ENCODE results near the gene CMTM1.
"Not testable (repeated sequence)": the region's sequence is repeated elsewhere in the genome, so short reads cannot be mapped to it uniquely, and the experiment has no call there.

Gene CMTM1

GRCh38 chr16:66563574-66564334 is 2.5 kb upstream of the CMTM1 start:
- no peak for DNase-seq

GRCh38 chr16:66567270-66567669 is 1.0 kb downstream of the CMTM1 start:
- DNase-seq, result not testable (repeated sequence)

- DNase-seq, result no peak
These were observed 2.1 kb downstream of the CMTM1 start for GRCh38 chr16:66568355-66568754.

- DNase-seq, result no peak
These were observed 2.9 kb downstream of the CMTM1 start for GRCh38 chr16:66569131-66569530.

DNA sequence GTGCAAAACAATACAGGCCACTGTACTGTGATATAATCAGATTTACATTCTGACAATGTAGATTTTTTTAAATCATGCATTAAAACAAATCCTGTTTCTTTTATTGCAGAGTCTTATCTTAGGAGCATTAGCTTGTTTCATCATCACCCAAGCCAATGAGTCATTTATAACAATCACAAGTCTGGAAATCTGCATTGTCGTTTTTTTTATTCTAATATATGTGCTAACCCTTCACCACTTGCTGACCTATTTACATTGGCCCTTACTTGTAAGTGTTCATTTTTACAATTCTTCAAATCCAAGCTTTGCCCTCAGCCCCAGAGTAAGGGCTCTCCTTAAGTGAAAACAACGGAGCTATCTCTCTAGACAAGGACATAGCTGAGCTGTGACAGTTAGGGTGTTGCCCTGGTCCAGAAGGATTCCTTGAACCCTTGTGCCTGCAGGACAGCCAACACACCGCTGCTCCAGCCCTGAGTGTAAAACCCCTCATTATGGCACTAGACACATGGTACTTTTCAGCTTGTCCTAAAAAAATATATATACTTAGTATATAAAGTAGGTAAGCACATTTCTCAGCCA is 3.7 kb downstream of the CMTM1 start:
- DNase-seq, result no peak

GRCh38 chr16:66572356-66572755 is 6.1 kb downstream of the CMTM1 start:
- no peak for DNase-seq

DNA sequence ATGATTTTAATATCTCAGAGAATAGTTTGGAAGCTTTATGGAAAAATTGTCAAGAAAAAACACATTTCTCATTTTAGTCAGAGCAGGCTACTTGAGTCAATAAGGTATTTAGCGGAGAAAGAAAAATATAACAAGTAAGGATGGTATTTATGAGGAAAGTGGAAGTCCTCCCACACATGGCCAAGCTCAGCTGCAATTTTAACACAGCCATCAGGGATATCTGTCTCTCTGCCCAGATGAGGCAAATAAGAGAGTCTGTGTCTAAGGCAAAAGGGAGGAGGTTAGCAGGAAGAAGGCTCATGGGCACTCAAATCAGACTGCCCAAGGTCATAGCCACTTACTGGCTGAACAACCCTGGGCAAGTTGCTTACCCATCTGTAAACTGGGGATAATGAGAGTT is 7.8 kb downstream of the CMTM1 start:
- DNase-seq, result no peak

DNA sequence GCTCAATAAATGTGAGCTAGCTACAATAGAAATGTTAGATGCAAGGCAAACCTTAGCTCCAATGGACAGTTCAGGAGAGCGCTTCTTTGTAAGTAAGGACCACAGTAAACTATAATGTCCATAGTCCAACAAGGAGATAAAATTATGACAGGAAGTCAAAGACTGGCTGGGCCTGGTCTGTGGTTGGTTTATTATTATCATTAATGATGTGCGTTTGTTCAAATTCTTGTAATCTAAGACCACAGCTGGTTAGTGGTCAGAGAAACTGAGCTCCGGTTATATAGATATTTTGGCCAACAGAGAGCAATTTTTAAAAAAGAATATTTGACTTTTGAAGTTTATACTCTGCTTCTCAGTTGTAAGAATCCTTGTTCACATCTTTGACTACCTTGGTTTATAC is 8.3 kb downstream of the CMTM1 start:
- DNase-seq, result no peak

DNA sequence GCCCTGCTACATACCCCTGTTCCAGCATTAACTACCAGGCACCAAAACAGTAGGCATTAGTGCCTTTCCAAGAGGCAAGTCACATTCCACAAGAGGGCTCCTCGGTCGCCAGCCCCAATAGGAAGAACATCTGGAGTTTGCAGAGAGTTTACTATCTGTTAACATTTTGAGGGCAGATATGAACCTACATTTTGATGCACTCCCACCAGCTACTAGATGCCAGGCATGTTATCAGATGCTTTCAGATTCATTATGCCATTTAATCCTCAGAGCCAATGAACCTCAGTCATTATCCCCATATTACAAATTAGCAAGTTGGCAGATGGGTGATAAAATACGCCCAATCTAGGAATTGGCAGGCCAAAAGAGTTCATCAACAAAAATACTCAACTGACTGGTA is 8.8 kb downstream of the CMTM1 start:
- no peak for DNase-seq

DNA sequence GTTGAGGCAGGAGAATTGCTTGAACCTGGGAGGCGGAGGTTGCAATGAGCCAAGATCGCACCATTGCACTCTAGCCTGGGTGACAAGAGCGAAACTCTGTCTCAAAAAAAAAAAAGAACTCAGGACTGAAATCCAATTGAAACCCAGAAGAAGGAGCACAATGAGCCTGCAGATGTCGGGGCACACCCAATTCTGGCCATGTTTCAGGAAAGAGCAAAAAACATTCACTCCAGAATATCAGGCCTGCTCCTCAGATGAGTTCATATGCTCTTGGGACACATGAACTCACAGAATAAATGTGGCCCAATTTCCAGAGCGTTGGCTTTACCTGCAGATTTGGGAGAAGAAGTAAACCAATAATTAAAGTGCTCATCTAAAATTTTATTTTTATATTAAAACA is 10.1 kb downstream of the CMTM1 start:
- no peak for DNase-seq

DNA sequence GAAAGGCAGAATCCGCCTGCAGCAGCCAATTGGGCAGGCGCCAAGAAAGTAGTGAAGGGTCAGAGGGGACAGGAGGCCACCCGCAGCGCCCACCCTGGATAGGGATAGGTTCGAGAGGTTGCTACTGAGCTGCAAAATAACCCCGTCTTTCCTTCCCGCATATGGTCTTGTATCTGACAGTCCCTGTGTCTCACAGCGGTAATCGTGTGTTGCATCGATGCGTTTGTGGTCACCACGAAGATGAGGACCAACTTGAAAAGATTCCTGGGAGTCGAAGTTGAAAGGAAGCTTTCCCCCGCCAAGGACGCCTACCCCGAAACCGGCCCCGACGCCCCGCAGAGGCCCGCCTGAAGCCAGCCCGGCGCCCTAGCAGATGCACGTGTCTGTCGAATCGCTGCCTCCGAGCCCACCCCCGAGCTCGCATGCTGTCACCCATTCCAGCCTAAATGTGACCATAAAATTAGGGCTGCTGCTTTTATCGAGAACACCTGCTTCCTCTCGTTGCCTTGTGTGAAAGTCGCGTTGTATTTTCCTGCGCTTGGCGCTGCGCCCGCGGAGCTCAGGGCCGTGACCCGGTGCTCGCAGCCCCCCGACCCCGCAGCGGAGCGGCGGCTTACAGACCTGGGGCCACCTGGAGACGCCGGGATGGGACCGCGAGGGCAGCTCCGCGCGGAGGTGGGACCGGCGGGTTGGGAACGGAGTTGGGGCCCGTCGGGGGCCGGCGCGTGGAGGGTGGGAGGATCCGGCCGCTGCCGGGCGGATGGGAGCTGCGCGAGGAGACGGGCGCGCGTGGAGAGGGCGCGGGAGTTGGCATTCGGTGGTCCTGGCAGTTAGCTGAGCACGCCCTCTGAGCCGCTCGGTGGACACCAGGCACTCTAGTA is 12.7 kb downstream of the CMTM1 start, which contains the start of gene CMTM2:
TSS of gene CMTM2 (plus strand) at position 813 of the 881 bp plus-strand sequence. CDS start 145 bp downstream, outside the sequence.
- DNase-seq, result no peak

- no peak for DNase-seq
These were observed 14.5 kb downstream of the CMTM1 start for GRCh38 chr16:66580605-66581209.

DNA sequence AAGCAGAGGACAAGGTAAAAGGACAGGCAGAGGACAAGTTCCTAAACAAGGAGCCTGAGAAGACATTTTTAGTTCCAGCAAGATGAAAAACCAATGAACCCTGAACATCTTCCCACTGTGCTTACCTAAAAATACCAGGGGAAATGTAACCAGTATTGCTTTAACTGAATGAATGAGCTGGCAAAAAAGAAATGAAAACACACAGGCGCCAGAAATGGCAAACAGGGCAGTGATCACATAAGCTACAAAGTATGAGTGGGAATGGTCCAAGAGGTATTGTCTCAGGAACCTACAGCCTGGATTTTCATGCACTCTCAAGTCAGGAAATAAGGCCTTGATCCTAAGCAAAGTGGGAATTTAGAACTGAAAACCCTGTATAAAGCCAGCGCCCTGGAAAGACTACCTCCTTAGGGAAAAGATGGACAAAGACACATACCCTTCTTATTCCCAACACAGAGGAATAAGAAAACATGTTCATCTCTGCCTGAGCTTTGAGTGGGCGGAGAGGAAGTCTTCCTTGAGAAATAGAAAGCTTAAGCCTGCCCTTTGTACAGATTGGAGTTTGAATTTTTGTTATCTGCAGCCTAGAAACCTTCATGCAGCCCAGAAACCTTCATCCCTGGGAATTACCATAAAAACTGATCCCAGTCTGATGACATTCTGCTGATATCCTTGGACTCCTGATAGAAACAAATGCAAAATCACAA is 15.2 kb downstream of the CMTM1 start:
- no peak for DNase-seq

DNA sequence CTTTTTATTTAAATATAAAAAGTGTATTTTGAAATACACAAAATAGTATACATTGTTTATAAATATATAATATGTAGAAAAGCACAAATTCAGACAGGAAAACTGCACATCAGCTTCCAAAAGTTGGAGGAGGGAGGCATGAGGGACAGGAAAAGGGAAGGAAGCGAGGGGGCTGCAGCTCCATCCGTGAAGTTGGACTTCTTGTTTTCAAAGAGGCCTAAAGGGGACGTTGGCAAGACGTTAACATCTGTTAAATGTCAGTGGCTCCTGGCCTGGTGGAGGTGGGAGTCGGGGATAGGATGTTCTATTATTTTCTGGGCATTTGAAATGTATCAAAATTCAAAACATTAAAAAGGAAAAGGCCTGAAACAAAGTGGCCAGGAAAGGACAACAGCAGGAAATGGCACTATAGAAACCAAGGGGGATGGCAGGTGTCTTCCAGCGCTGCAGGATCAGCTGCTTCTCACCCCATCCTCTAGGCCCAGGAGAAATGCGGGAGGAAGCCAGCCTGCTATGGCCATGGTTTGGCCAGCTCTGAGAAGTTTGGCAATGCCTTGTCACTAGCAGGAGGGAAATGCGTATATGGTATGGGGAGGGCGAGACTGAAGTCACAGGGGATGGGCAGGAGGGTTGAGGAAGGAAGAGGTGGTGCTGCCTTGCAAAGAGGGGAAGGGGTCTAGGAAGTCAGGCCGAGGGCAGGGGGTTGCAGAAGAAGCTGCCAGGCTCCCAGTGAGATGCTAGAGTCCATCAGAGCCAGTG is 19.4 kb downstream of the CMTM1 start:
- no peak for DNase-seq

DNA sequence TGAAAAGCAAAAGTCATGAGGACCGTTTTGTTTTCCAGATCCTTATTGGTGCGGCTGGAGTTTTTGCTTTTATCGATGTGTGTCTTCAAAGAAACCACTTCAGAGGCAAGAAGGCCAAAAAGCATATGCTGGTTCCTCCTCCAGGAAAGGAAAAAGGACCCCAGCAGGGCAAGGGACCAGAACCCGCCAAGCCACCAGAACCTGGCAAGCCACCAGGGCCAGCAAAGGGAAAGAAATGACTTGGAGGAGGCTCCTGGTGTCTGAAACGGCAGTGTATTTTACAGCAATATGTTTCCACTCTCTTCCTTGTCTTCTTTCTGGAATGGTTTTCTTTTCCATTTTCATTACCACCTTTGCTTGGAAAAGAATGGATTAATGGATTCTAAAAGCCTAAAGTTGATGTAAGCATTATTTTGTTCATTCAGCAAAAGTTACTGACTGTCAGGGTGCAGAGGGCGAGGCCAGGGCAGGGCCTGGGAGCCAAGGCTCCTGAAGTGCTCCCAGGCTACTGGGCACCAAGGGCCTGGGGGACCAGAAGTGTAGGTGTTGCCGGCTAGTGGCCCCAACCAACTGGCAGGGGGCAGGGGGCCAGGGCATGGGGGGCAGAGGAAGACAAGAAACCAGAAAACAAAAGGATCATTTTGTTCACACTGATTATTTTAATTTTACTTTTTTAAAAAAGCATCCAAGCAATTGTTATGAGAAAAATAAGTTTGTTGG is 21.8 kb downstream of the CMTM1 start:
- DNase-seq, result no peak

DNA sequence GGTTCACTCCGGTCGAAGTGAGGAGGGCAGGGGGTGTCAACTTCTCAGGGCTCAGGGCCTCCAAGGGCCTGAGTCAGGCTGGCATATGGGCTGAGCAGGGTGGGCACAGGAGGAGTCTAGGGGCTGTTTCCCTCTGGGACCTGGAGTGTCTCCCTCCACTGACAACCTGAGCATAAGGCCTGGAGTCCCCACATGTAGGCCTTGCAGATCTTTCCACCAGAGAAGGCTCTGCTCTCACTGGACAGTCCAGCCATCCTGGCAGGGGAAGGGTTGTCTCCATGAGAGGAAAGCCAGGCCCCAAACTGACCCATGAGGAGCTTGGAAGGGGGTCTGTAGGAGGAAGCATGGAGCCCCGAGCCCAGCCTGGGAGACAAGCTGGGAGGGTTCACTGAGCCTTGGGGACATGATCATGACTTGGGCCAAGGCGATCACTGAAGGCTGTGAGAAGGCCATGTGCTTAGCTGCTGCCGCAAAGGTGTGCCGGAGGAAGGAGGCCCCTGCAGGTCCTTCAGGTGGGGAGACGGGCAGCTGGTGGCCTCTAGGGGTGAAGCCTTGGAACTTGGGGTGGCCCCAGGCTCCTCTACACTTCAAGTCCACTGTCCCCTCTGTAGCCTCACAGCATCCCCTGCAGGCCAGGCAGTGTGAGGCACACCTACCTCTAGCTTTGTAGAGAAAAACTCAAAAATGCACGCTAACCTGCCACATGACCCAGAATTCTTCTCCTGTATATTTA is 22.9 kb downstream of the CMTM1 start:
- no peak for DNase-seq

DNA sequence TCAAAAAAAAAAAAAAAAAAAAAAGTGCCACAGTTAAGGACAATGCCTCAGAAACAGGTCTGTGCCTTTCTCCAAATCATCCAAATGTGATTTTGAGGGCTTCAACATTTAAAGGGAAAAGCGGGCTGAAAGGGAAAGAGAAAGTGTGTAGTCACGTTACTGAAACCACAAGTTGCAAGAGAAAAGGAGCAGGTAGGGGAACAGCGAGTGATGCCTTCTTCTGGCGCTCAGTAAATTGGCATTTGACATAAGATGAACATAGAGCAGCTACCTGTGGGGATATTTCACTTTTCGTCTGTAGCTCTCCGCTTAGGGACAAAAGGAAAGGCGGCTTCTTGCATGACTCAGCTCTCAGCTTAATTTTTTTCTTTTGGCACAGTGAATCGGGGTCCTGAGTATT is 24.1 kb downstream of the CMTM1 start:
- no peak for DNase-seq

GRCh38 chr16:66591018-66591417 is 24.8 kb downstream of the CMTM1 start:
- no peak for DNase-seq

- DNase-seq, result no peak
These were observed 26.0 kb downstream of the CMTM1 start for GRCh38 chr16:66592241-66592640.

DNA sequence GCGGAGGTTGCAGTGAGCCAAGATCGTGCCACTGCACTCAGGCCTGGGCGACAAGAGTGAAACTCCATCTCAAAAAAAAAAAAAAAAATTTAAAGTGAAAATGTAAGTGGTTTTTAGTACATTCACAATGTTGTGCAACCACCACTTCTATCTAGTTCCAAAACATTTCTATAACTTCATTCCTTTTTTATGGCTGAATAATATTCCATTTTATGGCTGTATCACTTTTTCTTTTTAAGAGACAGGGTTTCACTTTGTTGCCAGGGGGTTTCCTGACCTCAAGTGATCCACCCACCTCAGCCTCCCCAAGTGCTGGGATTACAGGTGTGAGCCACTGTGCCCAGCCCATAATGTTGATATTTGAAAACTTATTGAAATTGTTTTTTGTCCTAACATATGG is 26.6 kb downstream of the CMTM1 start:
- DNase-seq, result no peak
